Measurements from ENCODE around the gene OSBP.

The OSBP gene

DNA sequence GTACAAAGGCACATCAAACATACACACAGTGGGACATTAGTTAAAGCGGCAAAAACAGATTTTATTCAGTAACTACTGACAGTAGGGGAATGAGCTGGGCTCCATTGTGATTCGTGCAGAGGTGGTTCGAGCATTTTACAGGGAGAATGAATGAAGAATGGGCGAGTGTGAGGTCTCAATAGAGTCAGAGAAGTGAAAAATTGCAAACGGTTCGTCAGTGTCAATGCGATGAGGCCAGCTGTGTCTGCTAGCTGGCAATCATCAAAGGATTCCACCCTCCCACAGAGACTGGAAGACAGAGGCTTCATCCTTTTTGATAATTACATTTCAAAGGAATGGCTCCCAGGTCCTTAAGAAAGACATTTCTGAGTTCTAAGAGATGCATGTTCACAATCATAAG lies 86.9 kb downstream of the OSBP start:
- Mint-ChIP-seq H3K9me3 (no peaks in the 10 kb centered on the region), H3K4me1 (no peaks in the 10 kb centered on the region), H3K4me3 (no peak overlapping the region), H3K27me3 (peaks cover 12 to 14% of the 10 kb centered on the region in 2 donors), H3K36me3 (no peaks in the 10 kb centered on the region), H3K27ac (no peak overlapping the region)
- DNase-seq (no peak), ATAC-seq (replicated peaks) (no peak)

Data from stimulated activated naive B cell treated with anti-CD40 and anti-IgM and Interleukin-4, amounts not matched to agents 10 μg/mL and 1 μg/mL and 100 μg/mL, for 72 hours (primary cell).